A549 (cell line): ENCODE results near the gene BAAT. TPM values are rescaled to one million over a fixed set of nuclear protein-coding genes. Genes with fewer than 3 reads are reported as not detected.

ENCODE experiments used
- ATAC-seq, 2 experiments: fragments of 200-7000 bp in 1 of 2; fragments of >200 bp in 1 of 2; cut with Nextera tagmentation in 1 of 2; cut with Tn5 transposase in 1 of 2; 3 replicates each; pipeline versions ENCODE4 v1.8.0 to v1.9.1; 2018 to 2020; ENCODE audit warnings: mild to moderate bottlenecking in 1 of 2, moderate library complexity in 1 of 2
- CTCF ChIA-PET: fragments of 300-600 bp; sonication (Branson Sonifier 250); formaldehyde crosslinking; extraction: SDS; loops from one replicate; lab custom pipeline; 2021; ENCODE audit warnings: antibody characterized with exemption, inconsistent platforms; lab: Yijun Ruan, JAX
- POLR2A ChIA-PET: fragments of 350-600 bp; formaldehyde crosslinking; extraction: SDS; loops from one replicate; lab custom pipeline; 2021; ENCODE audit warnings: antibody characterized with exemption, inconsistent platforms; lab: Yijun Ruan, JAX
- DNase-seq, 2 experiments: peaks; one replicate each; pipeline versions ENCODE4 v3.0.0 to v3.0.0-alpha.2; 2011 to 2016; ENCODE audit warnings: low read depth in 1 of 2, low spot score in 1 of 2
- FAIRE-seq: peaks from 2 replicates; lab custom pipeline; 2011; peaks lifted over from hg19 to GRCh38; lab: Jason Lieb, UNC
- H3K27ac ChIP-seq, 2 experiments: fragments of >200 bp; sonication (Bioruptor Twin); formaldehyde crosslinking; 3 replicates each; pipeline ENCODE4 v1.5.1; 2016 to 2017
- H3K4me1 ChIP-seq: fragments of >200 bp; sonication (Bioruptor Twin); formaldehyde crosslinking; 3 replicates; pipeline ENCODE4 v1.6.1; 2016
- H3K4me2 ChIP-seq: fragments of >200 bp; sonication (Bioruptor Twin); formaldehyde crosslinking; 3 replicates; pipeline ENCODE4 v1.6.1; 2016
- H3K4me3 ChIP-seq: fragments of >200 bp; sonication (Bioruptor Twin); formaldehyde crosslinking; 3 replicates; pipeline ENCODE4 v1.5.1; 2016
- H3K9me3 ChIP-seq: fragments of >200 bp; sonication (Bioruptor Twin); formaldehyde crosslinking; 3 replicates; pipeline ENCODE4 v1.6.1; 2016
- ATOH8 ChIP-seq: fragments of 250-450 bp; sonication (Bioruptor Pico); IDR thresholded peaks from 2 replicates; pipeline ENCODE4 v1.5.0; 2020; ENCODE audit warnings: low read depth, mild to moderate bottlenecking, moderate library complexity
- CEBPB ChIP-seq, 2 experiments: fragments of >200 bp in 1 of 2; sonication (Bioruptor Twin) in 1 of 2; formaldehyde crosslinking in 1 of 2; IDR thresholded peaks; 2 replicates each; pipeline ENCODE4 v1.6.1; 2012 to 2016
- EHF ChIP-seq: fragments of 250-450 bp; sonication (Bioruptor Pico); IDR thresholded peaks from 2 replicates; pipeline ENCODE4 v1.5.0; 2020; ENCODE audit warnings: mild to moderate bottlenecking
- ELK1 ChIP-seq: fragments of 150-350 bp; IDR thresholded peaks from 2 replicates; pipeline ENCODE4 v1.6.1; 2014; ENCODE audit warnings: low read depth, mild to moderate bottlenecking, low read length
- GATA3 ChIP-seq: IDR thresholded peaks from 2 replicates; pipeline ENCODE4 v1.6.1; 2012; ENCODE audit warnings: borderline replicate concordance
- HDAC2 ChIP-seq: fragments of 200-600 bp; sonication (generic); IDR thresholded peaks from 2 replicates; pipeline ENCODE4 v1.6.1; 2016
- HES2 ChIP-seq: fragments of >200 bp; sonication (Bioruptor Twin); formaldehyde crosslinking; IDR thresholded peaks from 2 replicates; pipeline ENCODE4 v1.6.1; 2016
- HEYL ChIP-seq: fragments of 250-450 bp; sonication (Bioruptor Pico); IDR thresholded peaks from 2 replicates; pipeline ENCODE4 v1.8.0; 2021; ENCODE audit warnings: mild to moderate bottlenecking, moderate library complexity
- HMGXB4 ChIP-seq: fragments of 250-450 bp; sonication (Bioruptor Pico); IDR thresholded peaks from 2 replicates; pipeline ENCODE4 v1.5.0; 2021; ENCODE audit warnings: mild to moderate bottlenecking, moderate library complexity, borderline replicate concordance
- HOXA7 ChIP-seq: fragments of 250-450 bp; sonication (Bioruptor Pico); IDR thresholded peaks from 2 replicates; pipeline ENCODE4 v1.5.0; 2020; ENCODE audit warnings: mild to moderate bottlenecking, moderate library complexity
- KDM1A ChIP-seq: fragments of 200-600 bp; sonication (generic); IDR thresholded peaks from 2 replicates; pipeline ENCODE4 v1.6.1; 2016; ENCODE audit warnings: low read depth, mild to moderate bottlenecking
- MAZ ChIP-seq: fragments of 150-350 bp; IDR thresholded peaks from 2 replicates; pipeline ENCODE4 v1.6.1; 2014; ENCODE audit warnings: antibody characterized with exemption, low read depth, low read length, borderline replicate concordance
- POLR2AphosphoS2 ChIP-seq: conservative IDR thresholded peaks from 2 replicates; pipeline ENCODE4 v1.6.1; 2012; ENCODE audit warnings: low read length, improper control_type of control experiment, inconsistent platforms
- RARB ChIP-seq: fragments of 250-450 bp; sonication (Bioruptor Pico); IDR thresholded peaks from 2 replicates; pipeline ENCODE4 v1.8.0; 2021; ENCODE audit warnings: mild to moderate bottlenecking, moderate library complexity
- SREBF2 ChIP-seq: fragments of 450-650 bp; IDR thresholded peaks from 2 replicates; pipeline ENCODE4 v1.6.1; 2014; ENCODE audit warnings: mild to moderate bottlenecking, moderate library complexity
- TFCP2L1 ChIP-seq: fragments of 250-450 bp; sonication (Bioruptor Pico); IDR thresholded peaks from 2 replicates; pipeline ENCODE4 v1.5.0; 2021; ENCODE audit warnings: mild to moderate bottlenecking
- TP53 ChIP-seq: fragments of 250-450 bp; sonication (Bioruptor Pico); IDR thresholded peaks from 2 replicates; pipeline ENCODE4 v1.5.0; 2021; ENCODE audit warnings: mild to moderate bottlenecking, moderate library complexity
- ZSCAN20 ChIP-seq: fragments of 250-450 bp; sonication (Bioruptor Pico); IDR thresholded peaks from 2 replicates; pipeline ENCODE4 v1.8.0; 2022; ENCODE audit warnings: mild to moderate bottlenecking, moderate library complexity
- WGBS: methylation state at CpG from one replicate; pipeline ENCODE4 v1.1.6; 2017; ENCODE audit errors: missing lambda C conversion rate; 5-methylcytosine and 5-hydroxymethylcytosine counted together
- polyA plus RNA-seq, 4 experiments: library from polyadenylated mRNA; depleted of rRNA in 3 of 4; stranded (reverse); fragments of >200 nt; fragmentation: RNase III in 1 of 4; extraction: RNeasy Plus Mini Kit Qiagen cat#74134 plus additional on column Dnase treatment in 1 of 4; gene quantifications; 2 replicates in 3 of 4; 3 replicates in 1 of 4; pipeline ENCODE4 v1.2.3, GENCODE V29; 2011 to 2017

Gene BAAT
- polyA plus RNA-seq, 2 of the 4 experiments (the other 2 are of a cell fraction), result 9.1 to 13.6 TPM

- TF ChIP-seq HMGXB4 (CRISPR knock-in tag) (no peak), TFCP2L1 (no peak)
Observed at GRCh38 chr9:101415578-101415977, 30.8 kb upstream of the BAAT start (continued).

- no peak for ATAC-seq
- POLR2A ChIA-PET, result no interaction called here
Observed at GRCh38 chr9:101414839-101415238, 30.0 kb upstream of the BAAT start.

GRCh38 chr9:101409079-101409477 lies 24.3 kb upstream of the BAAT start:
- CTCF ChIA-PET, result interaction anchor here (0.9 to 2.2 kb wide), 5 partner anchors 11 to 22 kb away, joined by 3 to 9 read pairs (median 4); partner anchors contain the start of gene MRPL50
- Histone ChIP-seq H3K4me3 (no peak overlapping the region), H3K4me2 (no peak overlapping the region), H3K9me3 (peaks cover 96% of the 10 kb centered on the region)
- no peak; a peak in 1 of 6 replicates for ATAC-seq
- TF ChIP-seq GATA3 (0 out of 2 replicates have a peak, but pooled peaks have one; percentile 41), TP53 (CRISPR knock-in tag) (no peak), HOXA7 (CRISPR knock-in tag) (no peak), ATOH8 (no peak), ZSCAN20 (CRISPR knock-in tag) (no peak), KDM1A (peak; percentile 32; the same call in 1 of the 2 replicates), SREBF2 (no peak), HEYL (CRISPR knock-in tag) (no peak), CEBPB (IDR thresholded peaks at IDR 0.05) (no peak), MAZ (no peak), ELK1 (no peak), RARB (CRISPR knock-in tag) (no peak), EHF (CRISPR knock-in tag) (no peak), HES2 (peak; percentile 21; the same call in 1 of the 2 replicates)
- TF ChIP-seq, all 56 proteins: peak for 3
- Histone ChIP-seq H3K27ac (no peak overlapping the region), H3K4me1 (no peaks in the 10 kb centered on the region)
- POLR2A ChIA-PET, result interaction anchor here (1.5 kb wide), 1 partner anchor 11 kb away, joined by 8 read pairs; the partner anchor contains the start of genes MRPL50 and ZNF189
- DNase-seq (peak in 1 of 2 experiments; percentile 45), FAIRE-seq (no peak)
- 88% methylated on average over 4 of the region's 4 CpGs for whole genome bisulfite sequencing

More at GRCh38 chr9:101414839-101415238, 30.0 kb upstream of the BAAT start:
- Histone ChIP-seq H3K27ac (no peak overlapping the region), H3K4me3 (no peak overlapping the region), H3K4me2 (no peak overlapping the region), H3K4me1 (no peaks in the 10 kb centered on the region), H3K9me3 (peaks cover 68% of the 10 kb centered on the region)
- no peak for DNase-seq
- no peak for FAIRE-seq
- TF ChIP-seq HDAC2 (no peak), POLR2AphosphoS2 (no peak)
- CTCF ChIA-PET, result interaction anchor here (1.2 kb wide), 1 partner anchor 34 kb away, joined by 3 read pairs; no protein-coding TSS in a partner anchor
